Mucosa of rectum (tissue), 2 donors: ENCODE results near the gene RARS2.
"Not testable (repeated sequence)": the region's sequence is repeated elsewhere in the genome, so short reads cannot be mapped to it uniquely, and the experiment has no call there.

Experiments
- H3K27ac ChIP-seq, 2 donors: one replicate each; pipeline ENCODE4 v1.7.0; 2013; ENCODE audit warnings: inconsistent platforms in 2 of 2, low read depth in 2 of 2, low read length in 2 of 2
- H3K27me3 ChIP-seq, 2 donors: one replicate each; pipeline ENCODE4 v1.7.0; 2013; ENCODE audit warnings: low read length in 2 of 2; ENCODE audit not compliant: control insufficient read depth in 2 of 2, insufficient read depth in 2 of 2
- H3K36me3 ChIP-seq, 2 donors: one replicate each; pipeline ENCODE4 v1.7.0; 2013; ENCODE audit warnings: low read length in 2 of 2; ENCODE audit not compliant: control insufficient read depth in 2 of 2, insufficient read depth in 2 of 2
- H3K4me1 ChIP-seq, 2 donors: one replicate each; pipeline ENCODE4 v1.7.0; 2013; ENCODE audit warnings: low read length in 2 of 2, mild to moderate bottlenecking in 1 of 2; ENCODE audit not compliant: control insufficient read depth in 2 of 2, insufficient read depth in 2 of 2
- H3K4me3 ChIP-seq, 2 donors: one replicate each; pipeline ENCODE4 v1.7.0; 2013; ENCODE audit warnings: low read length in 2 of 2
- H3K9ac ChIP-seq, 2 donors: one replicate each; pipeline ENCODE4 v1.7.0; 2013; ENCODE audit warnings: low read length in 2 of 2, low read depth in 1 of 2, mild to moderate bottlenecking in 1 of 2
- H3K9me3 ChIP-seq, 2 donors: one replicate each; pipeline ENCODE4 v1.7.0; 2013; ENCODE audit warnings: low read length in 2 of 2; ENCODE audit not compliant: control insufficient read depth in 2 of 2
- donor health status: healthy.
- donor health status: Normal muscosa, but diverticular disease.

RARS2 gene

GRCh38 chr6:87518453-87518852 lies 71.3 kb downstream of the RARS2 start:
- H3K27me3 ChIP-seq: no peaks in the 10 kb centered on the region
- no peaks in the 10 kb centered on the region for H3K4me1 ChIP-seq
- no peak overlapping the region for H3K27ac ChIP-seq
- no peak overlapping the region for H3K4me3 ChIP-seq
- peaks cover 61 to 65% of the 10 kb centered on the region in 2 donors for H3K36me3 ChIP-seq
- no peaks in the 10 kb centered on the region for H3K9me3 ChIP-seq
- no peak overlapping the region for H3K9ac ChIP-seq

GRCh38 chr6:87514831-87515230 lies 75.0 kb downstream of the RARS2 start:
- H3K4me3 ChIP-seq: no peak overlapping the region
- no peaks in the 10 kb centered on the region for H3K4me1 ChIP-seq
- H3K36me3 ChIP-seq: peaks cover 62 to 73% of the 10 kb centered on the region in 2 donors
- H3K27ac ChIP-seq: no peak overlapping the region
- no peak overlapping the region for H3K9ac ChIP-seq
- H3K9me3 ChIP-seq: no peaks in the 10 kb centered on the region
- no peaks in the 10 kb centered on the region for H3K27me3 ChIP-seq

GRCh38 chr6:87504441-87504840 lies 85.3 kb downstream of the RARS2 start:
- Histone ChIP-seq H3K9me3 (no peaks in the 10 kb centered on the region), H3K4me3 (no peak overlapping the region), H3K36me3 (peaks cover 40 to 42% of the 10 kb centered on the region in 2 donors), H3K27ac (no peak overlapping the region), H3K27me3 (no peaks in the 10 kb centered on the region), H3K9ac (no peak overlapping the region), H3K4me1 (peaks cover 0 to 3% of the 10 kb centered on the region in 2 donors)

- Histone ChIP-seq H3K36me3 (peaks cover 31 to 35% of the 10 kb centered on the region in 2 donors), H3K4me1 (peaks cover 0 to 3% of the 10 kb centered on the region in 2 donors), H3K9ac (no peak overlapping the region), H3K4me3 (no peak overlapping the region), H3K27me3 (no peaks in the 10 kb centered on the region), H3K27ac (no peak overlapping the region), H3K9me3 (no peaks in the 10 kb centered on the region)
Observed at GRCh38 chr6:87501809-87502572, 87.8 kb downstream of the RARS2 start.

- Histone ChIP-seq H3K27ac (no peak overlapping the region), H3K36me3 (peaks cover 8 to 15% of the 10 kb centered on the region in 2 donors), H3K9ac (no peak overlapping the region), H3K4me1 (peaks cover 3 to 6% of the 10 kb centered on the region in 2 donors), H3K27me3 (no peaks in the 10 kb centered on the region), H3K9me3 (no peaks in the 10 kb centered on the region), H3K4me3 (no peak overlapping the region)
Observed at GRCh38 chr6:87498048-87498447, 91.7 kb downstream of the RARS2 start.

GRCh38 chr6:87494761-87495422 lies 94.9 kb downstream of the RARS2 start:
- Histone ChIP-seq H3K27me3 (no peaks in the 10 kb centered on the region), H3K27ac (peak overlapping the region; percentile 67 to 85), H3K4me3 (peak overlapping the region; percentile 47 to 48), H3K36me3 (peaks cover 0 to 4% of the 10 kb centered on the region in 2 donors), H3K9ac (no peak overlapping the region), H3K9me3 (no peaks in the 10 kb centered on the region), H3K4me1 (peaks cover 3% of the 10 kb centered on the region in 2 donors)

GRCh38 chr6:87489326-87489725 lies 100.5 kb downstream of the RARS2 start:
- H3K36me3 ChIP-seq, H3K27ac ChIP-seq, H3K9me3 ChIP-seq, H3K4me3 ChIP-seq, H3K27me3 ChIP-seq, H3K9ac ChIP-seq, H3K4me1 ChIP-seq: not testable (repeated sequence)

- H3K27ac ChIP-seq: no peak overlapping the region
- H3K4me1 ChIP-seq: no peaks in the 10 kb centered on the region
- H3K9me3 ChIP-seq: peaks cover 0 to 2% of the 10 kb centered on the region in 2 donors
- no peak overlapping the region for H3K4me3 ChIP-seq
- H3K9ac ChIP-seq: no peak overlapping the region
- no peaks in the 10 kb centered on the region for H3K27me3 ChIP-seq
- peaks cover under 1 to 6% of the 10 kb centered on the region in 2 donors for H3K36me3 ChIP-seq
Observed at GRCh38 chr6:87487555-87487954, 102.2 kb downstream of the RARS2 start.

GRCh38 chr6:87484491-87484890 lies 105.3 kb downstream of the RARS2 start:
- H3K4me1 ChIP-seq: no peaks in the 10 kb centered on the region

GRCh38 chr6:87483929-87484328 lies 105.9 kb downstream of the RARS2 start:
- H3K36me3 ChIP-seq: peaks cover 0 to 15% of the 10 kb centered on the region in 2 donors
- H3K27me3 ChIP-seq: no peaks in the 10 kb centered on the region
- no peak overlapping the region for H3K4me3 ChIP-seq
- no peak overlapping the region for H3K27ac ChIP-seq
- no peaks in the 10 kb centered on the region for H3K4me1 ChIP-seq
- peaks cover 0 to 2% of the 10 kb centered on the region in 2 donors for H3K9me3 ChIP-seq
- no peak overlapping the region for H3K9ac ChIP-seq

More at GRCh38 chr6:87484491-87484890, 105.3 kb downstream of the RARS2 start:
- no peaks in the 10 kb centered on the region for H3K27me3 ChIP-seq
- H3K36me3 ChIP-seq: peaks cover 0 to 15% of the 10 kb centered on the region in 2 donors
- peaks cover 0 to 2% of the 10 kb centered on the region in 2 donors for H3K9me3 ChIP-seq
- no peak overlapping the region for H3K9ac ChIP-seq
- H3K4me3 ChIP-seq: no peak overlapping the region
- no peak overlapping the region for H3K27ac ChIP-seq
